ENCODE data around the gene BACH2. TPM values are rescaled to one million over a fixed set of nuclear protein-coding genes. Genes with fewer than 3 reads are reported as not detected.
"Not testable (repeated sequence)": the region's sequence is repeated elsewhere in the genome, so short reads cannot be mapped to it uniquely, and the experiment has no call there.

The BACH2 gene
- total RNA-seq, 1 donor from 2014 or later = 3.9 TPM

DNA sequence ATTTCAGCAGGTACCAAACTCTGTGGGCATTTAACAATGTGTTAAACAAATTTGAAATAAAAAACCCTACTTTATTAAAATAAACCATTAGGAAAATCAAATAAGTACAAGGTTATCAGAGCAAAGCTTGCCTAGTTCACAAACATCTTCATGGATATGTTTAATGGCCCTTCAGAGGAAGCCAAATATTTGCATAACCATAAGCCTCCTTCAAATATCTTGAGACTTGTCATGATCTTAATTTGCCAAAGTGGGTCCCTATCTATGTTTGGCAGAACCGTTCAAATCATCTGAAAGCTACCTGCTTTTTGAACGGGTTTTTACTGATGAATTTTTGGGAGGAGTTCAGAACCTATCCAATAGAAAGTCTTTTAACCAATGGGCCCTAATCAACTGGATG is 176.3 kb downstream of the BACH2 start:
- H3K4me3 ChIP-seq = no peak overlapping the region
- no peak overlapping the region for H2AFZ ChIP-seq (replicated peaks)
- no peak overlapping the region for H3K4me2 ChIP-seq
- no peaks in the 10 kb centered on the region for H4K20me1 ChIP-seq (ENCODE audit: low read depth)
- no peaks in the 10 kb centered on the region for H3K27me3 ChIP-seq
- Mint-ChIP-seq H3K27ac (no peak overlapping the region), H3K4me3 (no peak overlapping the region), H3K27me3 (ENCODE audit: insufficient read depth, low read depth) (no peaks in the 10 kb centered on the region), H3K36me3 (peaks cover 17% of the 10 kb centered on the region), H3K9me3 (peaks cover 25% of the 10 kb centered on the region), H3K4me1 (peaks cover 29% of the 10 kb centered on the region)
- H3K9ac ChIP-seq = no peak overlapping the region
- no peaks in the 10 kb centered on the region for H3K36me3 ChIP-seq
- no peaks in the 10 kb centered on the region for H3K4me1 ChIP-seq
- TF ChIP-seq EZH2 (IDR thresholded peaks at IDR 0.05) (no peak), EZH2phosphoT487 (IDR thresholded peaks at IDR 0.05) (no peak)
- TF ChIP-seq, protein P1, sequence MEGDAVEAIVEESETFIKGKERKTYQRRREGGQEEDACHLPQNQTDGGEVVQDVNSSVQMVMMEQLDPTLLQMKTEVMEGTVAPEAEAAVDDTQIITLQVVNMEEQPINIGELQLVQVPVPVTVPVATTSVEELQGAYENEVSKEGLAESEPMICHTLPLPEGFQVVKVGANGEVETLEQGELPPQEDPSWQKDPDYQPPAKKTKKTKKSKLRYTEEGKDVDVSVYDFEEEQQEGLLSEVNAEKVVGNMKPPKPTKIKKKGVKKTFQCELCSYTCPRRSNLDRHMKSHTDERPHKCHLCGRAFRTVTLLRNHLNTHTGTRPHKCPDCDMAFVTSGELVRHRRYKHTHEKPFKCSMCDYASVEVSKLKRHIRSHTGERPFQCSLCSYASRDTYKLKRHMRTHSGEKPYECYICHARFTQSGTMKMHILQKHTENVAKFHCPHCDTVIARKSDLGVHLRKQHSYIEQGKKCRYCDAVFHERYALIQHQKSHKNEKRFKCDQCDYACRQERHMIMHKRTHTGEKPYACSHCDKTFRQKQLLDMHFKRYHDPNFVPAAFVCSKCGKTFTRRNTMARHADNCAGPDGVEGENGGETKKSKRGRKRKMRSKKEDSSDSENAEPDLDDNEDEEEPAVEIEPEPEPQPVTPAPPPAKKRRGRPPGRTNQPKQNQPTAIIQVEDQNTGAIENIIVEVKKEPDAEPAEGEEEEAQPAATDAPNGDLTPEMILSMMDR (IDR thresholded peaks at IDR 0.05) = no peak
- no peak overlapping the region for H3K27ac ChIP-seq
- H3K9me3 ChIP-seq (ENCODE audit: low read depth) = no peaks in the 10 kb centered on the region
- no peaks in the 10 kb centered on the region for H3K79me2 ChIP-seq (ENCODE audit: low read depth)
- H3F3A ChIP-seq (ENCODE audit: low read depth) = no peaks in the 10 kb centered on the region
- DNase-seq (ENCODE audit: low spot score) = no peak

DNA sequence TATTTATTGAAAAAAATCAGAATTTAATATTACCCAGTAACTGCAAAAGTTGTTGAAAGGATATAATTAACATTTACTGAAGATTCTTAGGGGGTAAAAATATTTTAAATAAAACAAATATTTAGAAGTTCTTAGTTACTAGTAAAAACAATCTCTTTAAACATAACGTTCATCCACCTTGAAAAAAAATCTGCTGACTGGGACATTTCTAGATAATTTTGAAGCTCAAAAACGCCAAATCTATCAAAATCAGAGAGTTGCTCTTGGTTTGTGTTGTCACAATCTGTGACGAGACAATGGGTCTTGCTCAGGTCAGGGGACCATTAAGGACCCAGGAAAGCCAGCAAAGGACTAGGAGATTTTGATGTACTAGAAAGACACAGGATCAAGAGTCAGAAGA is 177.0 kb downstream of the BACH2 start:
- no peak for DNase-seq (ENCODE audit: low spot score)
- no peaks in the 10 kb centered on the region for H3K9me3 ChIP-seq (ENCODE audit: low read depth)
- no peaks in the 10 kb centered on the region for H3K27me3 ChIP-seq
- no peaks in the 10 kb centered on the region for H3K27me3 Mint-ChIP-seq (ENCODE audit: insufficient read depth, low read depth)
- H3K4me1 Mint-ChIP-seq = peaks cover 29% of the 10 kb centered on the region
- no peaks in the 10 kb centered on the region for H3K36me3 ChIP-seq
- H3K4me1 ChIP-seq = no peaks in the 10 kb centered on the region
- H3K36me3 Mint-ChIP-seq = peaks cover 17% of the 10 kb centered on the region
- no peak overlapping the region for H3K4me3 ChIP-seq
- H3K79me2 ChIP-seq (ENCODE audit: low read depth) = no peaks in the 10 kb centered on the region
- H3K4me2 ChIP-seq = no peak overlapping the region
- H2AFZ ChIP-seq (replicated peaks) = no peak overlapping the region
- peaks cover 29% of the 10 kb centered on the region for H3K9me3 Mint-ChIP-seq
- no peaks in the 10 kb centered on the region for H4K20me1 ChIP-seq (ENCODE audit: low read depth)
- H3K27ac Mint-ChIP-seq = no peak overlapping the region
- no peak for TF ChIP-seq EZH2phosphoT487 (IDR thresholded peaks at IDR 0.05)
- H3F3A ChIP-seq (ENCODE audit: low read depth) = no peaks in the 10 kb centered on the region
- H3K9ac ChIP-seq = no peak overlapping the region
- no peak overlapping the region for H3K27ac ChIP-seq
- no peak overlapping the region for H3K4me3 Mint-ChIP-seq

DNA sequence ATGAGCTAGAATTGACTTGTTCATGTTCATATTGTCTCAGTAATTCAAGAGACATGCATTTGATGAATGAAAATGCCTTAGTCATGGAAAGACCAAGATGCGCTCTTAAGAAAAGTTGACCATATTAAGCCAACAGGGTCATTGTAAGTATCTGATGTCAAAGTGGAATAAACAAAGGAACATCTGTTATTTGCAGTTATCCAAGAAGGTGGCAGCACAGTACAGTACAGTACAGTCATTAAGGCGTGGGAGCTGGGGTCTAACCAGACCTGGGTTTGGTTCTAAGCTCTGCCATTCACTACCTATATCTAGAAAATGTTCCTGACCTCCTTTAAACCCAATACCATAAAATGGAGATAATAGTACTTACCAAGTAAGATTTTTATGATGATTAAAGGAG is 178.1 kb downstream of the BACH2 start:
- TF ChIP-seq, protein P1 (IDR thresholded peaks at IDR 0.05) = no peak
- TF ChIP-seq EZH2 (IDR thresholded peaks at IDR 0.05) (no peak), EZH2phosphoT487 (IDR thresholded peaks at IDR 0.05) (no peak)
- Mint-ChIP-seq H3K27me3 (ENCODE audit: insufficient read depth, low read depth) (no peaks in the 10 kb centered on the region), H3K9me3 (peaks cover 39% of the 10 kb centered on the region), H3K4me3 (no peak overlapping the region), H3K36me3 (peaks cover 16% of the 10 kb centered on the region), H3K27ac (peak overlapping the region; percentile 40), H3K4me1 (peaks cover 20% of the 10 kb centered on the region)
- Histone ChIP-seq H3F3A (ENCODE audit: low read depth) (no peaks in the 10 kb centered on the region), H3K4me2 (no peak overlapping the region), H3K9me3 (ENCODE audit: low read depth) (peaks cover 4% of the 10 kb centered on the region), H3K4me3 (no peak overlapping the region), H3K79me2 (ENCODE audit: low read depth) (no peaks in the 10 kb centered on the region), H3K36me3 (no peaks in the 10 kb centered on the region), H3K27me3 (no peaks in the 10 kb centered on the region), H3K9ac (no peak overlapping the region), H4K20me1 (ENCODE audit: low read depth) (no peaks in the 10 kb centered on the region), H3K27ac (no peak overlapping the region), H2AFZ (replicated peaks) (no peak overlapping the region), H3K4me1 (no peaks in the 10 kb centered on the region)
- no peak for DNase-seq (ENCODE audit: low spot score)

DNA sequence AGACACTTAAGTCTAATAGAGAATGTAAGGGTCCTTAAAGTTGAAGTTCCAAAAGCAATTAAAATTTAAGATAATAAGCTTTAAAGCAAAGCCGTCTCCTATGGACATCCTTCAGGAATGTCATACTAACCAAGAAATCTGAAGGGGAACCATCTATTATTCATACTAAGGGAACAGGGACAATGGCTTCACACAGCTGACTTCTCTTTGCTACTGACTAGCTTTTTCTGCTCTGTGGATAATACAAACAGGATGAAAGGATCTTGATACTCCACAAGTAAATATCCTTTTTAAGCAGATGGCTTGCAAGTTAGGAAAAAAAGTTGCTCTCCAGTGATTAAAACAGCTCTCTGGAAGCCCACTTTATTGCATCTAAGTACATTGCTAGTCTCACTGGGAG is 178.6 kb downstream of the BACH2 start:
- peak overlapping the region; percentile 40 for H3K27ac Mint-ChIP-seq

DNA sequence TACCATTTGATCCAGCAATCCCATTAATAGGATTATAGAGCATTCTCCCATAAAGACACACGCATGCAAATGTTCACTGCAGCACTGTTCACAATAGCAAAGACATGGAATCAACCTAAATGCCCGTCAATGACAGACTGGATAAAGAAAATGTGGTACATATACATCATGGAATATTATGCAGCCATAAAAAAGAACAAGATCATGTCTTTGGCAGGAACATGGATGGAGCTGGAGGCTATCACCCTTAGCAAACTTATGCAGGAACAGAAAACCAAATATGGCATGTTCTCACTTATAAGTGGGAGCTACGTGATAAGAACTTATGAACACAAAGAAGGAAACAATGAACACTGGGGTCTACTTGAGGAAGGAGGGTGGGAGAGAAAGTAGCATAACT is 180.5 kb downstream of the BACH2 start:
- not testable (repeated sequence) for H4K20me1 ChIP-seq (ENCODE audit: low read depth); H3K4me3 ChIP-seq; H2AFZ ChIP-seq (replicated peaks); H3K27ac ChIP-seq; H3F3A ChIP-seq (ENCODE audit: low read depth); H3K4me2 ChIP-seq; H3K27me3 Mint-ChIP-seq (ENCODE audit: insufficient read depth, low read depth); DNase-seq (ENCODE audit: low spot score); H3K36me3 ChIP-seq; H3K9ac ChIP-seq; H3K79me2 ChIP-seq (ENCODE audit: low read depth); H3K27me3 ChIP-seq; H3K9me3 ChIP-seq (ENCODE audit: low read depth); H3K4me3 Mint-ChIP-seq; H3K27ac Mint-ChIP-seq; H3K4me1 ChIP-seq
- H3K9me3 Mint-ChIP-seq = peaks cover 49% of the 10 kb centered on the region
- peaks cover 12% of the 10 kb centered on the region for H3K36me3 Mint-ChIP-seq
- H3K4me1 Mint-ChIP-seq = peaks cover 17% of the 10 kb centered on the region

More for the DNA sequence above, 178.6 kb downstream of the BACH2 start:
- Mint-ChIP-seq H3K27me3 (ENCODE audit: insufficient read depth, low read depth) (no peaks in the 10 kb centered on the region), H3K4me3 (no peak overlapping the region), H3K4me1 (peaks cover 20% of the 10 kb centered on the region), H3K36me3 (peaks cover 18% of the 10 kb centered on the region), H3K9me3 (peaks cover 44% of the 10 kb centered on the region)
- no peaks in the 10 kb centered on the region for H4K20me1 ChIP-seq (ENCODE audit: low read depth)
- no peaks in the 10 kb centered on the region for H3F3A ChIP-seq (ENCODE audit: low read depth)
- TF ChIP-seq, protein P1 (IDR thresholded peaks at IDR 0.05) = no peak
- TF ChIP-seq EZH2phosphoT487 (IDR thresholded peaks at IDR 0.05) (no peak), EZH2 (IDR thresholded peaks at IDR 0.05) (no peak)
- no peaks in the 10 kb centered on the region for H3K4me1 ChIP-seq
- H3K27ac ChIP-seq = no peak overlapping the region
- H3K27me3 ChIP-seq = no peaks in the 10 kb centered on the region
- no peak overlapping the region for H3K4me2 ChIP-seq
- H3K9me3 ChIP-seq (ENCODE audit: low read depth) = peaks cover 9% of the 10 kb centered on the region
- H3K9ac ChIP-seq = no peak overlapping the region
- no peak overlapping the region for H3K4me3 ChIP-seq
- no peaks in the 10 kb centered on the region for H3K79me2 ChIP-seq (ENCODE audit: low read depth)
- no peak overlapping the region for H2AFZ ChIP-seq (replicated peaks)
- DNase-seq (ENCODE audit: low spot score) = no peak
- H3K36me3 ChIP-seq = no peaks in the 10 kb centered on the region

Measured in neural progenitor cell (in vitro differentiated cells).